ENCODE results near the gene LBP.
"Not testable (repeated sequence)": the region's sequence is repeated elsewhere in the genome, so short reads cannot be mapped to it uniquely, and the experiment has no call there.

LBP gene, protein sequence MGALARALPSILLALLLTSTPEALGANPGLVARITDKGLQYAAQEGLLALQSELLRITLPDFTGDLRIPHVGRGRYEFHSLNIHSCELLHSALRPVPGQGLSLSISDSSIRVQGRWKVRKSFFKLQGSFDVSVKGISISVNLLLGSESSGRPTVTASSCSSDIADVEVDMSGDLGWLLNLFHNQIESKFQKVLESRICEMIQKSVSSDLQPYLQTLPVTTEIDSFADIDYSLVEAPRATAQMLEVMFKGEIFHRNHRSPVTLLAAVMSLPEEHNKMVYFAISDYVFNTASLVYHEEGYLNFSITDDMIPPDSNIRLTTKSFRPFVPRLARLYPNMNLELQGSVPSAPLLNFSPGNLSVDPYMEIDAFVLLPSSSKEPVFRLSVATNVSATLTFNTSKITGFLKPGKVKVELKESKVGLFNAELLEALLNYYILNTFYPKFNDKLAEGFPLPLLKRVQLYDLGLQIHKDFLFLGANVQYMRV

DNA sequence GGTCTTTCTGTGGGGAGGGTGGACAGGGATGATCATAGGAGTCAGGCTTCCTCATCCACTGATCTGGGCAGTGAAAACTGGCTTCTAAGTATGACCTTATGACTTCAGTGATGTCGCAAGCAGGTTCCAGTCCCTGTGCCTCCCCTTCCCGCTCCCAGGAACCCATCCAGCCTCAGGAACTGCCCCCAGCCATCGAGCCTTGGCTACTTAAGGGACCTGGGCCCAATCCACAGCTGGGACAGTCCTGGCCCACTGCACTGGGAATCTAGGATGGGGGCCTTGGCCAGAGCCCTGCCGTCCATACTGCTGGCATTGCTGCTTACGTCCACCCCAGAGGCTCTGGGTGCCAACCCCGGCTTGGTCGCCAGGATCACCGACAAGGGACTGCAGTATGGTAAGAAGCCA is at the start of gene LBP:
Gene LBP (plus strand): TSS at position 236 of the 405 bp plus-strand sequence. CDS start 35 bp downstream, at position 271.
- no peak for DNase-seq (ENCODE audit: low spot score)

DNA sequence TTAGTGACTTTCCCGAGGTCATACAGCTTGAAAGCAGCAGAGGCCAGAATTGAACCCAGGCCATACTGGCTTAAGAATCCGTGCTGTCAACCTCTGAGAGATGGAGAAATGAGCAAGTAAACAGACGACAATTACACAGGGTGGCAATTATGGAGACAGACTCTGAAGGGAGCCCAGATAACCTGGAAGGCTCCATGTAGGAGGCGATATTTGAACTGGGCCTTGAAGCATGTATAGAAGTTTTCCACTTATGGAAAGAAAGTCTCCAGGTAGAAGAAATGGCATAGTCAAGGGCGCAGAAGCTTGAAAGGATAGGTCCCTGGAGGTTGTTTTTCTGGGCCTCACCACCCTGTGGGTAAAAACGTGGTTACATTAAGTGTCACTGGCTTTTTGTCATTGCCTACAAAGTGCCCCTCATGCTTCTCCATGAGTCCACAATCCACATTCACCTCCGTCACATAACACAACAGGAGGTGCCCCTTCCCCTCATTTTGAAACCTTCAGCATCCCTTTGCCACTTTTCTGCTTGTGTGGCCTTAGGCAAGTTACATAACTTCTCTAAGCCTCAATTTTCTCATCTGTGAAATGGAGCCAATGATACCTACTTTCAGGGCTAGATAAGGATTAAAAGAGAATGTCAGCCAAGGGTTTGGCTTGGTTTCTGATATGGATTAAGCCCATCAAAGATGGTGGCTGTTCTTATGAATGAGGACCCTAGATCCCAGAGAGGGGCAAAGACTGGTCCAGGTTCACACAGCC is 48.2 kb upstream of the LBP start:
- no peak for DNase-seq (ENCODE audit: low spot score)

DNA sequence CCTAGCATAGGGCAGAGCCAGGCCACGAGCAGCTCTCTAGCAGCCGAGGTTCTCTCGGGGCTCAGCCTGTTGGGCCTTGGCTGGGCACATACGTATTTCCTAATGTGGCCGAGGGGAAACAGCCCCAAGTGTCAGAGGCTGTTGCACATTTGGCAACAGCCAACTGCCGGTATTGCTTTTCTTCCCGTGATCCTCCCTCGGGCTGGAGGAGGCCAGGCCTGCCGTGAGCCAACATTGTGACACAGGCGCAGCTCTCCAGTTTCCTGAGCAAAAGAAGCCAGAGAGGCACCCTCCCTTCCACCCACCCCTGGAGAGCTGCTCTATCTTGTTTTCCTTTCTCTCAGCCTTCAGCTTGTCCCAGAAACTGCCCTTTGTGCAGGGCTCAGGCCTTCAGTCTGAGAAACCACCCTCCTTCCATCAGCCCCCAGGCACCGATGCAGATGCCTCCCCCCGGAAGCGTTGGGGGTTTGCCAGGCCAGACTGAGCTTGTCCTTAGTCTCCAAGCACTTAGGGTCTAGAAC is 47.5 kb upstream of the LBP start:
- DNase-seq (ENCODE audit: low spot score) = peak; percentile 38

DNA sequence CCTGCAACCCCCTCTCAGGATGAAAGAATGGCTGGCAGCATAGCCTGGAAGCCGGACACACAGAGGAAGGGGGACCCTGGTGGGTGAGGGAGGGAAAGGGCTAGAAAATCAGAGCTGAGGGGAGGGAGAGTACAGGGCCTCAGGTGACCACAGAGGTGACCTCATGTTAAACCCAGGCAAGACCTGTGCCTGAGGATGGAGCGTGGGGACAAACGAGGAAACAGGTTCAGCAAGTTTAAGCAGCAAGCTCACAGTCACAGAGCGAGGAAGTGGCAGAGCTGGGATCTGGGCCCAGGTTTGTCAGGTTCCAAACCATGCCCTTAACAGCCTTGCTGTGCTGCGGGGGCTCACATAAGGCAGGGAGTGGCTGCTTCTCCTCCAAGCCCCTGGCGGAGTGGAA is 46.3 kb upstream of the LBP start:
- DNase-seq (ENCODE audit: low spot score) = no peak

DNA sequence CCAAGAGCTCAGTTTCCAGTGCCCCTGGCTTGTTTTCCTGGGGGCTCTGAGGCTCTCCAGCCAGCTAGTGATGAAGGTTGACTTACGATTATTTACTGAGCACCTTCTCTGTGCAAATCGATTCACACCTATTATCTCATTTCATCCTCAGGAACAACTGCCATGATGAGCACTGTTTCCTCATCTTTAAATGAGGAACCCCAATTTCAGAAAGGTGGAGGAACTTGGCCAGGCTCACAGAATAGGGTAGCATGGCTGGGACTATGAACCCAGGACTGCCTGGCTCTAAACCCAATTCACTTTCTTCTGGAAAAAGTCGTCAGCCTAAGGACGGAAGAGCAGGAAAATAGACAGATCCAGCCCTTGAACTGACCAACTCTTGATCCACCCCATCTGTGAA is 45.8 kb upstream of the LBP start:
- DNase-seq (ENCODE audit: low spot score) = no peak

DNA sequence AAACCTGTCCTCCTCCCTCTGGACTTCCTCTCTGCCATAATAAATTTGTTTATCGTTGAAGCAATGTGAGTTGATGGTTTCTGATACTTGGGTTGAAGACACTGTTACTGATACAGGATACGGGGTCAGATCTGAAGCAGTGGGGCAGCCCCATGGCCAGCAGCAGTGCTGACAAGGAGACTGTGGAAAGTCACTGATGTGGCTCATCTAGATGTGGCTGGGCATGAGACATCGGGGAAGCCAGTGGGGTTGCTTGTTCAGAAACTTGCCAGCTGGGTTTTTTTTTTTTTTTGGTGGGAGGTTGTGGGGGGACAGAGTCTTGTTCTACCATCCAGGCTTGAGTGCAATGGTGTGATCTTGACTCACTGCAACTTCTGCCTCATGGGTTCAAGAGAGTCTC is 45.0 kb upstream of the LBP start:
- no peak for DNase-seq (ENCODE audit: low spot score)

DNA sequence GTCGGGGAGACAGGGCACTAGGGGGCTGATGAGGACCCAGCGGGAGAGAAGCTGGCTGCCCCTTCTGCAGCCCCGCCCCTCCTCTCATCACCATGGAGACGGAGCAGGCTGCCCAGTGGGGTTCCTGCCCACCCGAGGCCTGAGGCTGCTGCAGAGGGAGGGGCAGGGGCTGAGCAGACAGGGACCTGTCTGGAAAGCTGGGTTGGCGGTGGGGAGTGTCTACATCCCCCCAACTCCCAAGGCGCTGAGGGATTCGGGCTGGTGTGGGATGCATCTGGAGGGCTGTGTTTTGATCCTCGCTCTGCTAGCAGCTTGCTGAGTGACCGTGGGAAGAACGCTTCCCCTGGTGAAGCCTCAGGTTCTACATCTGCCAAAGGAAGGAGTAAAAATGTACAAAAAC is 43.5 kb upstream of the LBP start:
- DNase-seq (ENCODE audit: low spot score) = no peak

DNA sequence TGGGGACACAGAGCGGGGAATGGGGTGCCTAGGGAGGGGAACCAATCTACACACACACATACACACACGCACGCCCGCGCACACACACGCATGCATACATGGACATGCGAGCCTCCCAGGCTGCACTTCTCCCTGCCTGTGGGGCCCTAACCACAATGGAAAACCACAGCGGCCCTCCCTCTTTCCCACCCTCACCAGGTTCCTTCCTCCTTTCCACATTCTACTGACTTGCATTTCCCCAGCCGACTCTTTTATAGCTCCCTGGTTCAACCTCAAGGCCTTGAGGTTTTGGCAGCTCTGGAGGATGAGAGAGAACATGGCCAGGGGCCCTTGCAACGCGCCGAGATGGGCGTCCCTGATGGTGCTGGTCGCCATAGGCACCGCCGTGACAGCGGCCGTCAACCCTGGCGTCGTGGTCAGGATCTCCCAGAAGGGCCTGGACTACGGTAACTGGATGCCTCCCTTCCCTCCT is 42.3 kb upstream of the LBP start, which contains the start of gene BPI:
Gene BPI (plus strand): TSS at position 249 of the 472 bp plus-strand sequence. CDS start 68 bp downstream, at position 317.
- no peak for DNase-seq (ENCODE audit: low spot score)

DNA sequence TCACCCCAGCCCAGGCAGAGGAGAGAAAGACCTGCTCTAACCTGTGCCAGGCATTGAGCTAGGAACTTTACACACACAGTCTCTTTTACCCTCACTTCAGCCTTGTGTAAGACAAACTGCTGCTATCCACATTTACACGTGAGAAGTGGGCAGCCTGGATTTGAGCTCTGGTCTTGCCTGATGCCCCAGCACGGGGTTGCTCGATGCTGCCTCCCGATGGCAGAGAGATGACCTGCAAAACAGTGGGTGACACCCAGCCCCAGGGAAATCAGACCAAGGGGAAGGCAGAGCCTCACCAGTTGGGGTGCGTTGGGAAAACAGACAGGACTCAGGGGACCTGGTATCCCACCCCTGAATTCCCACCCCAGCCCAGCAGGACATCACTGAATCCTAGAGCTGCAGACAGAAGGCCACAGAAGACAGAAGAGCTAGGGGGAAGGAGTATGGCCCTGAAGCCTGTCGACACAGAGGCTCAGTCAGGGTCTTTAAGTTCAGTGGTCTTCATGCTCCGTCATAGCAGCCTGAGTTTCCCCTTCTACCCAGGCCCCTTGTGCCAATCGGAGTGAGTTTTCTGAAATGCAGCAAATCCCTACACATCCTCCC is 41.3 kb upstream of the LBP start:
- peak; percentile 66 for DNase-seq (ENCODE audit: low spot score)

DNA sequence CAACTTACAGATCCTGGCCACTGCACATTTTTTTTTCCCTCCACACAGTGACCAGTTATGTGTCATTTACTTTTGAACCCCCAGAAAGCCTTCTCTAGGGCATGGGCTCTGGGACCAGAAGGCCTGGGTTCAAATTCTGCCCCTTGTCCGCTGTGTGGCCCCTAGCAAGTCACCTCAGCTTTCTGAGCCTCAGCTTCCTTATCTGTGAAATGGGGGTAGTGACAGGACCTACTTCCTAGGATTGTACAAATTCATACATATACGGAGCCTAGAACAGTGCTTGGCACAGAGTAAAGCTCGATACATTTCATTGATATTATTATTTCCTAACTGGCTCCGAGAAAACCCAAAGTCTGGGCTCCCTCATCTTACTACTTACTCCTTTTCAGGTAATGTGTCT is 40.7 kb upstream of the LBP start:
- DNase-seq (ENCODE audit: low spot score) = no peak

DNA sequence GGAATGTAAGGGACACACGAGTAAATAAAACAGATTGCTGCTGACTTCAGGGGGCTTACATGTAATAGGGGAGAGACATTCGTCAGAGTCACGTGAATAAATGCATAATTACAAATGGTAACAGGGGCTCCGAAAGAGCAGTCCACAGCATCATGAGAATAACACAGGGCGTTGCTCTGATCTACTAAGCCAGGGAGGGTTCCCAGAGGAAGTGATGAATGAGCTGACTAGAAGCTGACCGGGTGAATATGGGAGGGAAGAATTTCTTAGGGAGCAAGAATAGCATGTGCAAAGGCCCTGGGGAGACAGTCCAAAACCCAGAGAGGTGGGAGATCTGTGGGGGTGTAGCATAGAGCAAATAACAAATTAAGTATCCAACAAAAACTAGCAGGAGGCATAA is 39.9 kb upstream of the LBP start:
- DNase-seq (ENCODE audit: low spot score) = no peak

DNA sequence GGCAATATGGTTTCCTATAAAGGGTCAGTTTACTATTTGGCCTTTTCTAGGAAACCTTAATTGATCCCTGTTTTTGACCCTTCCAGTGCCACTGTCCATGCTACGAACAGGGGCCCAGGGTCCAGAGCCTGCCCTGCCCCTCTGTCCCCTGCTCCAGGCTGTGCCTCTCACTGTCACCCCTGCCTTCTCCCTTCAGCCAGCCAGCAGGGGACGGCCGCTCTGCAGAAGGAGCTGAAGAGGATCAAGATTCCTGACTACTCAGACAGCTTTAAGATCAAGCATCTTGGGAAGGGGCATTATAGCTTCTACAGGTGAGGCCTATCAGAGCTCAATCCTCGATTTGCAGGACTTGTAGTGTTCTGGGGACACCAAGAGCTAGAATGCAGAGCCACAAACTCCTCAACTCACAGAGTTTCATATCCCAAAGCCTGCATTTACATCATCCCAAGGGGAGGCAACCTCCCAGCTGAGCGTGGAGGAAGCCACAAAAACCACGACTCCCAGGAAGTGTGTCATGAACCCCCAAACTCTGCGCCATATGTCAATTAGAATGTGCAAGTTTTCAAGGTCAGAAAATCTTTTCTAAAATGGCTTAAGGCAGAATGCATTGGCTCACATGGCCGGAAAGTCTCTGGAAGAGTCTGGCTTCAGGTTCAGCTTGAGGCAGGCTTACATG is 38.8 kb upstream of the LBP start:
- DNase-seq (ENCODE audit: low spot score) = peak; percentile 26

DNA sequence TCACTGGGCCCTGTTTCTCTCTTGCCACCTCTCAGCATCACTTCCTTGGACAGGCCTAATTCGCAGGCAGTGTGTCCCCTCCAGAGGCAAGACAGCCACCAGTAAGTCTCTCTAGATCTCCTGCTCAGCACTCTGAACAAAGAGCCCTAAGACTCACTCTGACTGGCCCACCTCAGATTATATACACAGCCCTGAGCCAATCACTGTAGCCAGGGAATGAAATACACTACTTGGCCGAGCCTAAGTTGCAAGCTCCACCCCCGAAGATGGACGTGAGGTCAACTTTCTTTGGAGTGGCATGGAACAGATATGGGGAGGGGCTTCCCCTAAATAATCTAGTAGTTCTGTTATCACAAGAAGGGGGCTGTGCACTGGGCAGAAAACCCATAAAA is 38.2 kb upstream of the LBP start:
- no peak for DNase-seq (ENCODE audit: low spot score)

DNA sequence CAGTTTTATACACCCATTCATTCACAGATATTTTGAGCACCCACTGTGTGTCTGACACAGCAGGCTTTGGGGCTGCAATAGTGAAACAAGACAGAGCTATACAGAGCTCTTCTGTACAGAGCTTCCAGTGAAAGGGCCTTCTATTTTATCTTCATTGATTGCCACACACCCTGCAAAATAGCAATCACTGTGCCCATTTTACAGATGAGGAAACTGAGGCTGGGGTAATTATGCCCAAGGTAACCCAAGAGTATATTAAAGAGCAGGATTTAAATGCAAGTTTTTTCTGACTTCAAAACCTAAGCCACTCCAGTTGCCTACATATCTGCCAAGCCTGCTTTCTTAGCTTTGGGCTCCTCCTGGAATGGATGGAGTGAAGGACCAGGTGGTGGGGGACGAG is 37.8 kb upstream of the LBP start:
- DNase-seq (ENCODE audit: low spot score) = no peak

DNA sequence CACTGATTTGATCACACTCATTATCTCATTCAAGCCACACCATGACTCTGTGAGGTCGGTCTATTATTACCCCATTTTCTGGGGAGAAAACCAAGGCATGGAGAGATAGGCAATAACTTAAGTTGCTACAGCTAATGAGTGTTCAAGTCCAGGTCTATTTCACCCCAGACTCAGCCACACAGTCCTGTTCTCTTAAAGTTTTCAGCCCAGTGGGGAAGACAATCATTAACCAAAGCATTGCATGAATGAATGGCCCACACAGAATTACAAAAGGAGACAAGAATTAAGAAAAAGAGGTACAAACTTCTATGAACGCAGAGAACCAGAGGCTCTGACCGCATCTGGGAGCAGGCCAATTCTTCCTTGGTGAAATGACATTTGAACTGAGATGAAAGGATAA is 35.2 kb upstream of the LBP start:
- DNase-seq (ENCODE audit: low spot score) = no peak

DNA sequence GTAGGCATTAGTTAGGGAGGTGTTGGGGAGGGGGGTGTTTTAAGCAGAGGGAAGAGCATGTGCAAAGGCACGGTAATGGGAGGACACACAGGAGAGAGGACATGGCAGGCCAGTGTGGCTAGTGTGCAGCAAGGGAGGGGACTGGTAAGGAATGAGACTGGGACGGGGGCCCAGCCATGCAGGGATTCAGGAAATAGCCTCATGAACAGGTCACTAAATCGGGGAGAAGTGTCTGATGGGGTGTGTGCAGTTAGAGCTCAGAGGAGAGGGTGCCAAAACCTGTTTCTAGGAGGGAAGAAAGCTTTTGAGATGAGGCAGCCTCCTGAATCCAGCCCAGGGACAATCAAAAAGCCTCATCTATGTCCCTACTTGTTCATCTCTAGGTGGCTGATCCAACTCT is 34.8 kb upstream of the LBP start:
- DNase-seq (ENCODE audit: low spot score) = no peak

DNA sequence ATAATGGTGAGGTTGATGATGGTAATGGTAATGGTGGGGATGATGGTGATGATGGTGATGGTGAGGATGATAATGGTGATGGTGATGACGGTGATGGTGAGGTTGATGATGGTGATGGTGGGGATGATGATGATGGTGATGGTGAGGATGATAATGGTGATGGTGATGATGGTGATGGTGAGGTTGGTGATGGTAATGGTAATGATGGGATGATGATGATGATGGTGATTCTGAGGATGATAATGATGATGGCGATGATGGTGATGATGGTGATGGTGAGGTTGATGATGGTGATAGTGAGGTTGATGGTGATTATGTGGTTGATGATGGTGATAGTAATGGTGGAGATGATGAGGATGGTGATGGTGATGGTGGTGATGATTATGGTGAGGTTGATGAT is 32.6 kb upstream of the LBP start:
- DNase-seq (ENCODE audit: low spot score) = no peak

DNA sequence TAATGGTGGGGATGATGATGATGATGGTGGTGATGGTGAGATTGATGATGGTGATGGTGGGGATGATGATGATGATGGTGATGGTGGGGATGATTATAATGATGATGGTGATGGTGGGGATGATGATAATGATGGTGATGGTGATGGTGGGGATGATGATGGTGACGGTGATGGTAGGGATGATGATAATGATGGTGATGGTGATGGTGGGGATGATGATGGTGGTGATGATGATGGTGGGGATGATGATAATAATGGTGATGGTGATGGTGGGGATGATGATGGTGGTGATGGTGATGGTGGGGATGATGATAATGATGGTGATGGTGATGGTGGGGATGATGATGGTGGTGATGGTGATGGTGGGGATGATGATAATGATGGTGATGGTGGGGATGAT is 31.9 kb upstream of the LBP start:
- not testable (repeated sequence) for DNase-seq (ENCODE audit: low spot score)

DNA sequence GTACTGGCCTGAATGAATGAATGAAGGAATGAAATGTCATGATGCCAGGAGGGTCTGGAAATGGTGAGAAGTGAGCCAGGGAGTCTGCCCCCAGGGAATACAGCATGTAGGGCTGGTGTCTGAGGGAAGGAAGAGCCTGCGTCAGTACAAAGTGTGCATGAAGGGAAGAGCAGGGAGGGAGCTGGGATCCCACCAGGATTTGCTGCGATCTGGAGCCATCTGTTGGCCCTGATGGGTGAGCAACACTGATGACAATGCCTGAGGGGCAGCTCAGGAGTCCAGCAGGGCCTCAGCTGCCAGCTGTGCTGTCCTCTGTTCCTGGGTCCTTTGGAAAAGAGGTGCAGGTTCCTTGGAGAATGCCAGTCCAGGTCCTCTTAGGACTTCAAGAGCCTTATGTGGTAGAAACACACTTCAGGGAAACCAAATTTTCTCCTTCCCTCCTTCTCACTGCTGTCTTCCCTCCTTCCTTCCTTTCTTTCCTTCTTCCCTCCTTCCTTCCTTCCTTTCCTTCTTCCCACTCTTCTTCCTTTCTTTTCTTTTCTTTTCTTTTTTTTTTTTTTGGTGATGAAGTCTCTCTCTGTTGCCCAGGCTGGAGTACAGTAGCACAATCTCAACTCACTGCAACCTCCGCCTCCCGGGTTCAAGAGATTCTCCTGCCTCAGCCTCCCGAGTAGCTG is 30.9 kb upstream of the LBP start:
- peak; percentile 25 for DNase-seq (ENCODE audit: low spot score)

DNA sequence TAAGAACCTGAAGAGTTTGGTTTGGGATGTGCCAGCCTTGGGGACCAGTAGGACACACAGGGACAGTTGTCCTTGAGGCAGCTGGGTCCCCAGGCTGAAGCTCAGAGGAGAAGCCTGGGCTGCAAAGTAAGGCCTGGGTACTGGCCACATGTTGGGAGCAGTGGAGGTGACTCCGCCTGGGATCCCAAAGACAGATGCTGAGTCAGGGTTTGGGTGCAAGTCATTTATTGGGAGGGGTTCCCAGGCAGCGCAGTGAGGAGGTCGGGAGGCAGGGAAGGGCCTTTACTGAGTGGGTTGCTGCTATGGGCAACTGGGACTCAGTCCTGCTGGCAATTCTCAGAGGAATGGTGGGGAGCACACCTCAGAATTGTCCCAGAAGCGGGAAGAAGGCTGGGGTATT is 29.9 kb upstream of the LBP start:
- DNase-seq (ENCODE audit: low spot score) = no peak

DNA sequence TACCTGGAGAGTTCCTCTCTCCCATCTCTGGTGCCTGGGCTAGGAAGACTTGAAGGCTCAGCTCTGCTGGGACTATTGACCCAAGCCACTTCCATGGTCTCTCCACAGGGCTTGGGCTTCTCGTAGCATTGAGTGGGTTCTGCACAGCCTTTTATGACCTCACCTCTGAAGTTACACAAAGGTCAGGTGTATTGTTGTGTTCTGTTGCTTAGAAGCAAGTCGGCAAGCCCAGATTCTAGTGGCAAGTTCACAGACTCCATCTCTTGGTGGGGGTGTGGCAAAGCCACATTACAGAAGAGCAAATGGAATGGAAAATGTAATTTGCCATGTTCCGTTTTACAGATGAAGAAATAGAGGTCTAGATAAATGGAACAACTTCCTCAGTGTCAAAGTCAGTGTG is 28.9 kb upstream of the LBP start:
- DNase-seq (ENCODE audit: low spot score) = no peak

All from AG08396 (cell line).